Thyroid gland (tissue), 4 donors: ENCODE data around the gene NRP2. TPM values are rescaled to one million over a fixed set of nuclear protein-coding genes. Genes with fewer than 3 reads are reported as not detected.

Experiments
- DNase-seq, 2 donors: peaks; one replicate each; pipeline ENCODE4 v3.0.0-alpha.2; 2019
- H3K27ac ChIP-seq, 3 donors: fragments of 200-600 bp; sonication (generic); 1 replicate in 2 of 3; 2 replicates in 1 of 3; pipeline ENCODE4 v1.5.1; 2016 to 2019; ENCODE audit warnings: mild to moderate bottlenecking in 1 of 3, moderate library complexity in 1 of 3
- H3K27me3 ChIP-seq: fragments of 200-600 bp; sonication (generic); one replicate; pipeline ENCODE4 v1.5.1; 2019
- H3K36me3 ChIP-seq, 2 donors: fragments of 200-600 bp; sonication (generic); one replicate each; pipeline ENCODE4 v1.5.1; 2016 to 2019
- H3K4me1 ChIP-seq, 2 donors: fragments of 200-600 bp; sonication (generic); one replicate each; pipeline ENCODE4 v1.5.1; 2017 to 2019
- H3K4me3 ChIP-seq, 3 donors: fragments of 200-600 bp; sonication (generic); replicated peaks in 1 of 3; 1 replicate in 2 of 3; 2 replicates in 1 of 3; pipeline ENCODE4 v1.5.1; 2016; ENCODE audit warnings: mild to moderate bottlenecking in 1 of 3
- H3K9me3 ChIP-seq: fragments of 200-600 bp; sonication (generic); one replicate; pipeline ENCODE4 v1.5.1; 2017
- POLR2A ChIP-seq, 2 donors: fragments of 450-650 bp; IDR thresholded peaks; one replicate each; pipeline ENCODE4 v1.6.1; 2017; ENCODE audit warnings: antibody characterized with exemption in 2 of 2, mild to moderate bottlenecking in 2 of 2, moderate library complexity in 1 of 2
- WGBS, 2 donors: methylation state at CpG; one replicate each; pipeline ENCODE4 v1.1.5; 2017; 5-methylcytosine and 5-hydroxymethylcytosine counted together
- intact Hi-C: fragments of 100-400 bp; cut with DNase I; formaldehyde crosslinking; loops from one replicate; pipeline ENCODE4 v1.15.1; 2023
- total RNA-seq, 4 donors: library from RNA; depleted of rRNA; stranded (reverse); fragments of >200 nt; gene quantifications; one replicate each; pipeline ENCODE4 v1.2.3, GENCODE V29; 2016
- TF ChIP-seq, protein P1 (sequence below), 6 experiments: fragments of 200-600 bp in 3 of 6; fragments of 450-650 bp in 3 of 6; sonication (generic) in 3 of 6; IDR thresholded peaks; one replicate each; pipeline ENCODE4 v1.5.1; 2016 to 2019; ENCODE audit warnings: antibody characterized with exemption in 6 of 6, mild to moderate bottlenecking in 2 of 6, inconsistent platforms in 1 of 6, moderate library complexity in 1 of 6

Gene NRP2
- total RNA-seq, 4 donors from 2014 or later: 29.3 to 62.5 (median 41.6) TPM

DNA sequence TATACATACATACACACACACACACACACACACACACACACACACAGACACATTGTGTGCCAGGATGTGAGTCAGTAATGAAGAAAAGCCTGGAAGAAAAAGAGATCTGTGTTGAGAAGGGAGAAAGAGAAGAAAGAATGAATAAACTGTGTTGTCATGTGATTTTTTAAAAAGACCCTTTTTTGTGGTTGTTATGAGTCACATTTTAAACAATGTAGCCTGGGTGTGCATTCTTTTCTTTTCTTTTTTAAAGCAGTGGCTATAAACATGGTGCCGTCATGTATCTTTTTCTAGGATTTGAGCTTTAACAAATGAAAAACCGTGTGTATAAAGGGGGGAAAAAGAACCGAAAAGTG, 87.2 kb downstream of the NRP2 start:
- Histone ChIP-seq H3K9me3 (no peaks in the 10 kb centered on the region), H3K4me1 (peaks cover 7 to 10% of the 10 kb centered on the region in 2 donors), H3K27ac (no peak overlapping the region), H3K36me3 (no peaks in the 10 kb centered on the region), H3K27me3 (no peaks in the 10 kb centered on the region), H3K4me3 (no peak overlapping the region)
- 81 to 82% methylated on average over 3 of the region's 3 CpGs for WGBS, 2 donors
- DNase-seq: no peak
- TF ChIP-seq, protein P1, sequence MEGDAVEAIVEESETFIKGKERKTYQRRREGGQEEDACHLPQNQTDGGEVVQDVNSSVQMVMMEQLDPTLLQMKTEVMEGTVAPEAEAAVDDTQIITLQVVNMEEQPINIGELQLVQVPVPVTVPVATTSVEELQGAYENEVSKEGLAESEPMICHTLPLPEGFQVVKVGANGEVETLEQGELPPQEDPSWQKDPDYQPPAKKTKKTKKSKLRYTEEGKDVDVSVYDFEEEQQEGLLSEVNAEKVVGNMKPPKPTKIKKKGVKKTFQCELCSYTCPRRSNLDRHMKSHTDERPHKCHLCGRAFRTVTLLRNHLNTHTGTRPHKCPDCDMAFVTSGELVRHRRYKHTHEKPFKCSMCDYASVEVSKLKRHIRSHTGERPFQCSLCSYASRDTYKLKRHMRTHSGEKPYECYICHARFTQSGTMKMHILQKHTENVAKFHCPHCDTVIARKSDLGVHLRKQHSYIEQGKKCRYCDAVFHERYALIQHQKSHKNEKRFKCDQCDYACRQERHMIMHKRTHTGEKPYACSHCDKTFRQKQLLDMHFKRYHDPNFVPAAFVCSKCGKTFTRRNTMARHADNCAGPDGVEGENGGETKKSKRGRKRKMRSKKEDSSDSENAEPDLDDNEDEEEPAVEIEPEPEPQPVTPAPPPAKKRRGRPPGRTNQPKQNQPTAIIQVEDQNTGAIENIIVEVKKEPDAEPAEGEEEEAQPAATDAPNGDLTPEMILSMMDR (IDR thresholded peaks at IDR 0.05): no peak
- no peak for TF ChIP-seq POLR2A (IDR thresholded peaks at IDR 0.05)
- intact Hi-C loops: no loop called here

DNA sequence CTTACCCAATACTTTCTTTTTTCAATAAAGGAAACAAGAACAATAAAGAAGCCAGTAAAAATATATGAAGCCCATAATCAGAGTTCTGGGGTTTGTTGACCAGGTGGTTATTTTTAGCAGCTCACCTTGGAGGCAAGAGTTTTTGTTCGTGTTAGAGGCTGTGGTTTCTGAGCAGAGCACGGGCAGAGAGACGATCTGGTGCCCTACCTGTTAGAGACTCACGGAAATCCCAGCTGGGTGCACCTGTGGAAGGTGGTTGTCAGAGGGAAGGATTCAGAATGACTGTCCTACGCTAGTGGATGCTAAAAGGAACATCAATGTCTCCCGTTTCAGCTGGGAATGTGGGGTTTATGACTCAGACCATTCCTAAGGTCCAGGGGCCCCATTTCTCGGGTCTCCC, 87.6 kb downstream of the NRP2 start:
- DNase-seq: no peak
- Histone ChIP-seq H3K4me1 (peaks cover 7 to 10% of the 10 kb centered on the region in 2 donors), H3K27me3 (no peaks in the 10 kb centered on the region), H3K9me3 (no peaks in the 10 kb centered on the region), H3K27ac (no peak overlapping the region), H3K36me3 (no peaks in the 10 kb centered on the region), H3K4me3 (no peak overlapping the region)
- WGBS, 2 donors: 85 to 88% methylated on average over 7 of the region's 7 CpGs
- no peak for TF ChIP-seq POLR2A (IDR thresholded peaks at IDR 0.05)
- TF ChIP-seq, protein P1 (IDR thresholded peaks at IDR 0.05): no peak
- intact Hi-C loops: no loop called here

DNA sequence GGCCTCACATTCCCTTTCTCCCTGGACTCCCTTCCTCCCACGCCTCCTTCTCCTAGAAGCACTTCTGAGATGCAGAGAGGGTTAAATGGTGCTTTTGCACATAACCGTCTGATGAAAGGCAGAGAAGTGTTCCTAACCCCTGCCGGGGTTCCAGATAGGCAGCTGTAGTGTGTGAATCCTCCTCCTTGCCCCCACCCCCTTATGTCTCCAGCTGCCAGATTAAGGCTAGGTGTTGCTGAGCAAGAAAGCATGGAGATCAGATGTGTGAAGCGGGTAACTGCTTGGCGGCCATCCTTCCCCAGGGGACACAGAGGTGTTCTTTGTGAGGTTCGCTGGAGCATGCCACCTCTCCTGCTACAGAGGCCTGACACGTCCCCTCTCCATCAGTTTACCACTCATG, 88.3 kb downstream of the NRP2 start:
- intact Hi-C loops: no loop called here
- H3K4me3 ChIP-seq: no peak overlapping the region
- TF ChIP-seq, protein P1 (IDR thresholded peaks at IDR 0.05): no peak
- no peaks in the 10 kb centered on the region for H3K27me3 ChIP-seq
- no peak overlapping the region for H3K27ac ChIP-seq
- H3K9me3 ChIP-seq: no peaks in the 10 kb centered on the region
- peak in 1 of 2 donors; percentile 28 for DNase-seq
- WGBS, 2 donors: 74 to 77% methylated on average over 7 of the region's 7 CpGs
- no peaks in the 10 kb centered on the region for H3K36me3 ChIP-seq
- peaks cover 7 to 10% of the 10 kb centered on the region in 2 donors for H3K4me1 ChIP-seq

DNA sequence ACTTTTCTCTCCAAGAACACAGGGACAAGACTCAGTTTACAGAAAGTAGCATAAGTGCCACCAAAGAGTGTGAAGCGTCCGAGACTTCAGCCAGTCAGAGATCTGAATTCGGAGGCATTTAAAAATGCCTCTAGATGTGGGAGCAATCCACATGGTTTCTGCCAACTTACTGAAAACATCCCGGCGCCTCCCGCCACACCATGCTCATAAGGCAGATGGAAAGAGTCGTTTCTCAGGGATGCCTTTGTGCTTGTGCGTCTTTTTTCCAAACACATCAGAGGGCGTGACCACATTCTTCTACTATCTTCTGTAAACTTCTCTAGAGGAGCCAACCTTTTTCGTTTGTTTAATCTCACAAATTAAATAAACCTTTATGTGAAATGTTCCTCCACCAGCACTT, 88.7 kb downstream of the NRP2 start:
- Histone ChIP-seq H3K4me1 (peaks cover 7 to 10% of the 10 kb centered on the region in 2 donors), H3K27ac (no peak overlapping the region), H3K9me3 (no peaks in the 10 kb centered on the region), H3K4me3 (no peak overlapping the region), H3K27me3 (no peaks in the 10 kb centered on the region), H3K36me3 (no peaks in the 10 kb centered on the region)
- 76 to 90% methylated on average over 10 of the region's 10 CpGs for WGBS, 2 donors
- intact Hi-C loops: no loop called here
- no peak for DNase-seq
- TF ChIP-seq, protein P1 (IDR thresholded peaks at IDR 0.05): no peak
- TF ChIP-seq POLR2A (IDR thresholded peaks at IDR 0.05): no peak

DNA sequence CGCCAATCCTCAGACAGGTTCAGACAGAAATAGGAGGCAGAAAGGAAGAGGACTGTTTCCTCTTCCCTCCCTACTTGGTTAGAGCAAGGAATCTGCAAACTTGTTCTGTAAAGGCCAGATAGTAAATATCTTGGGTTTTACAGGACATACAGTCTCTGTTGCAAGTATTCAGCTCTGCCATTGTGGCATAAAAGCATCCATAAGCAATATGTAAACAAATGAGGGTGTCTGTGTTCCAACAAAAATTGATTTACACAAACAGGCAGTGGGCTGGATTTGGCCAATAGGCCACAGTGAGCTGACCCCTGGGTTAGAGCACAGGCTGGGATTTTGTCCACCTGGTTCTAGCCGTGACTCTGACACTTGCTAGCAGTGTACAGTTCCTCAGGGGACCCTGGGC, 89.4 kb downstream of the NRP2 start:
- H3K4me3 ChIP-seq: no peak overlapping the region
- 85 to 90% methylated on average over 2 of the region's 2 CpGs for WGBS, 2 donors
- TF ChIP-seq, protein P1 (IDR thresholded peaks at IDR 0.05): no peak
- TF ChIP-seq POLR2A (IDR thresholded peaks at IDR 0.05): no peak
- H3K27ac ChIP-seq: no peak overlapping the region
- no peaks in the 10 kb centered on the region for H3K27me3 ChIP-seq
- no peaks in the 10 kb centered on the region for H3K9me3 ChIP-seq
- intact Hi-C loops: no loop called here
- H3K36me3 ChIP-seq: no peaks in the 10 kb centered on the region
- no peak for DNase-seq
- peaks cover 7 to 10% of the 10 kb centered on the region in 2 donors for H3K4me1 ChIP-seq
